Stimulated activated effector memory CD8-positive, alpha-beta T cell treated with anti-CD3 and anti-CD28 coated beads, Interleukin-12 subunit alpha, Interleukin-12 subunit beta, amount 100 ng/mL, for 72 hours (primary cell): ENCODE data around the gene NEK11.
"Not testable (repeated sequence)": the region's sequence is repeated elsewhere in the genome, so short reads cannot be mapped to it uniquely, and the experiment has no call there.

Experiments used
- ATAC-seq: fragments of 150-1000 bp; cut with Tn5 transposase; 2 replicates; pipeline ENCODE4 v1.10.0; 2021
- DNase-seq, 2 donors: peaks; one replicate each; pipeline ENCODE4 v3.0.0; 2021 to 2022; ENCODE audit warnings: low spot score in 2 of 2
- H3K27ac Mint-ChIP-seq: one replicate; pipeline ENCODE4 v1.8.0; 2022; ENCODE audit warnings: mild to moderate bottlenecking, mixed read lengths
- H3K36me3 Mint-ChIP-seq: one replicate; pipeline ENCODE4 v1.8.0; 2022; ENCODE audit warnings: mild to moderate bottlenecking, mixed read lengths
- H3K4me1 Mint-ChIP-seq: one replicate; pipeline ENCODE4 v1.8.0; 2022; ENCODE audit warnings: mixed read lengths
- H3K4me3 Mint-ChIP-seq: one replicate; pipeline ENCODE4 v1.8.0; 2022; ENCODE audit warnings: mild to moderate bottlenecking, mixed read lengths
- H3K9me3 Mint-ChIP-seq: one replicate; pipeline ENCODE4 v1.8.0; 2022; ENCODE audit warnings: mixed read lengths

The NEK11 gene

DNA sequence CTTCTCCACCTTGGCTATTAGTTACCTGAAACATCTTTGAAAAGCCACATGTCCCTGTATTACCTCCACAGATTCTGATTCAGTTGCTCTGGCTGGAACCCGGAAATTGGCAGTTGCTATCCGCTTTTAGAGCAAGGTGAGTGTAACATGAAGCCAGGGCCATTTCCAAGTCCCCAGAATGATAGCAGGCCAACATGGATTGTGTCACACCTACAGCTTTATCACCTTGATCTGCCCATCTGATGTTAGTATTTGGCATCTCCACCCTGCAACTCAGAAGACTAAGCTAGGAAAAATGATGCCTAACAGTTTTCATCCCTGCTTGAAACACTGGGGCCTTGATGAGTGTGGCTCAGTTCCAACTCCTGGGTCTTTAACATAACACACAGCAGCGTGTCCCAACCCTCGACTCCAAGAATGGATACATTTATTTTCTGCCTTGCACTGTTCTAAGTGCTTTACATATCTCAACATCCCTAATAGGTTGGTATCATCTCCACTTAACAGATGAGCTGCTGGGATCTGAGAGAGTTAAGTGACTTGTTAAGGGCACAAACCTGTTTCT lies 333.6 kb downstream of the NEK11 start:
- H3K4me3 Mint-ChIP-seq, result no peak overlapping the region
- ATAC-seq, result no peak
- no peaks in the 10 kb centered on the region for H3K9me3 Mint-ChIP-seq
- no peak for DNase-seq
- no peak overlapping the region for H3K27ac Mint-ChIP-seq
- H3K4me1 Mint-ChIP-seq, result peaks cover 15% of the 10 kb centered on the region
- H3K36me3 Mint-ChIP-seq, result peaks cover 4% of the 10 kb centered on the region

DNA sequence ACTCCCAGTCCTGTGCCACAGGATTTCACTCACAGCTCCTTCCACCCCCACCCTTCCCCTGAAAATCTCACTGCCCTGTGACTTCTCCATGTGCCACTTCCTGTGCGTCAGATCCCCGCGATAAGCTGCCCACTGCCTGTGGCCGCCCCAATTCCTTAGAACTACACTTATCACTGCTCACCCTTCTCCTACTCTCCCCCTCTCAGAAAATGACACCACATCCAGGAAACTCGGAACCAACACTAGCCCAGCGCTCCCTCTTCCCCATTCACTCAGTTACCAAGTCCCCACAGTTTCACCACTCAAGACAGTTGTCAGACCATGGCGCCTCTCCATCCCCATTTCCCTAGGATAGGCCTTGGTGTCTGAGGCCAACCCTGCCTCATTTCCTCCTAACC lies 334.4 kb downstream of the NEK11 start:
- peak; percentile 45 for ATAC-seq
- not testable (repeated sequence) for H3K27ac Mint-ChIP-seq, H3K9me3 Mint-ChIP-seq, DNase-seq, H3K36me3 Mint-ChIP-seq
- H3K4me3 Mint-ChIP-seq, result peak overlapping the region; percentile 66
- H3K4me1 Mint-ChIP-seq, result peaks cover 15% of the 10 kb centered on the region

DNA sequence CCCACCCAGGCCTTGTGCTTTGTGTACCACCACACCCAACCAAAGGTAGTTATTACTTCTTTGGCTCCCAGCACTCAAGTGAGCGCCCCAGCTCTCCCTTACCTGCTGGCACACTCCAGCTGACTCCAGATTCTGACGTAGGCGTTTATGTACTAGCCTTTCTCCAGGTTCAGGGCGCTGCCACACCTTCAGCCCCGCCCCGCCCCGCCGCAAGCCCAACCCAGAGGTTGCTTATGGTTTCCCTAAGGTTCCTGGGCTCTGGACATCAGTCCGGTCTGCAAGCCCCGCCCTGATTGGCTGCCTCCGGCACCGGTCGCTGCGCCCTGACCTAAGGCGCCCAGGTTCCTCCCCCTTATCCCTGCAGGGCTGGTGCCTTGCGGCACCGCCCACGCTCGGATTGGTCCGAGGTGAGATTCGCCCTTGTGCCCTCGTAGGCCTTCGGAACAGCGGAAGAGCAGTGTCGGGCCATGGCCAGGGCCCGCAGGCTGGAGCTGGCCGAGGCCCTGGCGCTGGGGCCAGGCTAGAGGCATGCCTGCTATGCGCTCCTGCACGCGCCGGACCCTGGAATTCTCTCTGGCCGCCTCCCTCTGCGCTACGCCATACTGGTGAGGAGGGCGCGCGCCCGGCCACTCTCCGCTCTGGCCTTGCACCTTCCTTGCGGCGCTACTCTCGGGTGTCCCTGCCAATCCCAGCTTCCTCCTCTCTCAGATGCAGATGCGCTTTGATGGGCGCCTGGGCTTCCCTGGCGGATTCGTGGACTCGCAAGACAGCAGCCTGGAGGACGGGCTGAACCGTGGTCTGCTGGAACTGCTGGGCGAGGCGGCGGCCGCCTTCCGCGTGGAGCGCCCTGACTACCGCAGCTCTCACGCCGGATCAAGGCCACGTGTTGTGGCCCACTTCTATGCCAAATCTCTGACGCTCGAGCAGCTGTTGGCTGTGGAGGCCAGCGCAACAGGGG lies 335.1 kb downstream of the NEK11 start:
- no peaks in the 10 kb centered on the region for H3K9me3 Mint-ChIP-seq
- peaks cover 15% of the 10 kb centered on the region for H3K4me1 Mint-ChIP-seq
- peak overlapping the region; percentile 66 for H3K4me3 Mint-ChIP-seq
- no peak for DNase-seq
- peak overlapping the region; percentile 37 for H3K27ac Mint-ChIP-seq
- ATAC-seq, result peak; percentile 72
- peaks cover 4% of the 10 kb centered on the region for H3K36me3 Mint-ChIP-seq

DNA sequence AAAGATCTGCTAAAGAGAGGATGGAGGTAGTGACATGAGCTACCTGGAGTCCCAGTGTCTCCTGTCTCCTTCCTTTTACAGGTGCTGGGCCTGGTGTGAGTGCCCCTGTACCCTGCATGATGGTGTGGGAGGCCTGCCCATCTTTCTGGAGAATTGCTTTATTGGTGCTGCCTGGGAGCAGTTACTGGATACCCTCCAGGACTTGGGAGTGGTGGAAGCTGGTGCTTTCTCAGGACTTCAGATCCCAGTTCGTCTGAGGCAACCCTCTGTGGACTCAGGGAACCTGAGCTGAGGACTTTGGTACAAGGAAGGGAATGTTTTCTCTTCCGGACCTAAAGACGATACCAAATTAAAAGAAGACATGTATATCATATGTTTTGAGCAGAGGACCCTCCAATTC lies 336.6 kb downstream of the NEK11 start:
- Mint-ChIP-seq H3K27ac (no peak overlapping the region), H3K4me1 (peaks cover 15% of the 10 kb centered on the region), H3K4me3 (no peak overlapping the region), H3K36me3 (peaks cover 4% of the 10 kb centered on the region), H3K9me3 (no peaks in the 10 kb centered on the region)
- ATAC-seq (no peak), DNase-seq (no peak)

DNA sequence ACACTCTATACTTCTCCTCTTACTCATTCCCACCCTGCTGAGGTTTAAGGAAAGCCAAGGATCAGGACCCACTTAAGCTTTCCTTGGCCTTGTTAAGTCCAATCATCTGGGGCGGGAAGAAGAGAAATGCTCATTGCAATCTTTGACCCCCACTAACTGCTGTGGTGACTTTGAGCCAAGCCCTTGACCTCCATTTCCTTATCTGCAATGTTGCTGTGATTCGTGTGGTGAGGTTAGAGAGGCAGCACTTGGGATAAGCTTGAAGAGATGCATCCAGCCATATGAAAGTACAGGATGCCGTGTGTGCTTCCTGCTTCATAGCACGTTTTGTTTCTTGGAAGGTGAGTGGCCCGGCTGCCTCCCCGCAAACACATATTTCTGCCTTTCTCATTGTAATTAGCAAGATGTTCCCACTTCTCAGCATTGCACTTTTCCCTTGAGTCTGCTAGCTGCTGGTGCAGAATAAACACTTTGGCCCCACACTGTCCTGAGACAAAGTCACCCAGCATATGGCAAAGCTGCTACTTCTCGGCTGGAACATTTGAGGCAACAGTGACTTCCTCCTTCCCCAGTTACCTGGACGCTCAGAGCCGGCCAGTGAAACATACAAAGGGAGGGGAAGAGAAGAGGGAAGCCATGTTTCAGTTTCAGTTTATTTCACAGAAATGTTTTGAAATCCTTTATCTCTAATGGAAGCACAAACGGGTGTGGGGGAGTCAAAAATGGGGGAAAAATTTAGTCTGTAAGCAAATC lies 344.4 kb downstream of the NEK11 start:
- DNase-seq, result no peak
- H3K9me3 Mint-ChIP-seq, result no peaks in the 10 kb centered on the region
- no peak for ATAC-seq
- no peak overlapping the region for H3K27ac Mint-ChIP-seq
- no peaks in the 10 kb centered on the region for H3K4me1 Mint-ChIP-seq
- no peaks in the 10 kb centered on the region for H3K36me3 Mint-ChIP-seq
- H3K4me3 Mint-ChIP-seq, result no peak overlapping the region

DNA sequence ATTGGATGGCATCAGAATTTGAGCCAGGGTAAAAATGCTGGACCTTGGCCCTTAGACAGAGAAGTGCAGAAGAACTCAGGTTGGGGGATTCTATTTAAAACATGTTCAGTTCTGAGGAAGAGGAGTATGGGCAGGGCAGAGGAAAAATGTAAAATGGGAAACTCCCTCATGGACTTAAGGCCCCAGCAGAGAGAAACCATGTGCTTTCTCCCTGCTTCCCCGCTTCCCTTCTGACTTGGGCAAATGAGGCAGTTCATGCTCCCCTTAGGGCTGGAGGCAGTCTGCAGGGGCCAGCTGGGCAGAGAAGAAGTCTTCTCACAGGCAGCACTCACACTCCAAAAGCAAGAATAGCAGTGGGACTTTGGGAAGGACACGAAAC lies 345.0 kb downstream of the NEK11 start:
- ATAC-seq, result no peak

DNA sequence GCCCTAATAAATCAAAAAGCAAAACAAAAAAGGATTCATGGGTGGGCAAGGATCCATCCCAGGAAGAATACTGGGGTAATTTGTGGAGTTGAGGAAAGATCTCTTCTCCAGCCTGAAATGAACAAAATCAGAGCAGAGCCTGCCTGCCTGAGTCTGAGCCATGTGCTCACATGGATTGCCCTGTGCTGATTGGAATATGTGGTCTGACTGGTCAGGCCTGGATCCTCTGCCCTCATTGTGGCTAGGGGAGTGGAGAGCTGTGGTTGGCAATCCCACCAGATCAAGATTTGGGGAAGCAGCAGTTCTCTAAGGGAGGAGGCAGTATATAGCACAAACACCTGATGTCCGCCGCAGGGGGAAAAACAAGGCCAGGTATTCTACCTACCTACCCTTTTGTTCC lies 348.1 kb downstream of the NEK11 start:
- H3K4me3 Mint-ChIP-seq, result no peak overlapping the region
- H3K36me3 Mint-ChIP-seq, result no peaks in the 10 kb centered on the region
- DNase-seq, result no peak
- no peaks in the 10 kb centered on the region for H3K9me3 Mint-ChIP-seq
- no peaks in the 10 kb centered on the region for H3K4me1 Mint-ChIP-seq
- no peak overlapping the region for H3K27ac Mint-ChIP-seq
- ATAC-seq, result no peak

More for the DNA sequence above, 345.0 kb downstream of the NEK11 start:
- DNase-seq, result no peak
- H3K4me3 Mint-ChIP-seq, result no peak overlapping the region
- no peak overlapping the region for H3K27ac Mint-ChIP-seq
- no peaks in the 10 kb centered on the region for H3K9me3 Mint-ChIP-seq
- H3K4me1 Mint-ChIP-seq, result no peaks in the 10 kb centered on the region
- H3K36me3 Mint-ChIP-seq, result no peaks in the 10 kb centered on the region

DNA sequence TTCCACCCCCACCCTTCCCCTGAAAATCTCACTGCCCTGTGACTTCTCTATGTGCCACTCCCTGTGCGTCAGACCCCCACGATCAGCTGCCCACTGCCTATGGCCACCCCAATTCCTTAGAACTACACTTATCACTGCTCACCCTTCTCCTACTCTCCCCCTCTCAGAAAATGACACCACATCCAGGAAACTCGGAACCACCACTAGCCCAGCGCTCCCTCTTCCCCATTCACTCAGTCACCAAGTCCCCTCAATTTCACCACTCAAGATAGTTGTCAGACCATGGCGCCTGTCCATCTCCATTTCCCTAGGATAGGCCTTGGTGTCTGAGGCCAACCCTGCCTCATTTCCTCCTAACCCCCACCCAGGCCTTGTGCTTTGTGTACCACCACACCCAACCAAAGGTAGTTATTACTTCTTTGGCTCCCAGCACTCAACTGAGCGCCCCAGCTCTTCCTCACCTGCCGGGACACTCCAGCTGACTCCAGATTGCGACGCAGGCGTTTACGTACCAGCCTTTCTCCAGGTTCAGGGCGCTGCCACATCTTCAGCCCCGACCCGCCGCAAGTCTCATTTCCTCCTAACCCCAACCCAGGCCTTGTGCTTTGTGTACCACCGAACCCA lies 354.3 kb downstream of the NEK11 start:
- peaks cover 18% of the 10 kb centered on the region for H3K36me3 Mint-ChIP-seq
- peak overlapping the region; percentile 91 for H3K4me3 Mint-ChIP-seq
- peak overlapping the region; percentile 94 for H3K27ac Mint-ChIP-seq
- H3K4me1 Mint-ChIP-seq, result peaks cover 35% of the 10 kb centered on the region
- not testable (repeated sequence) for ATAC-seq, H3K9me3 Mint-ChIP-seq, DNase-seq

DNA sequence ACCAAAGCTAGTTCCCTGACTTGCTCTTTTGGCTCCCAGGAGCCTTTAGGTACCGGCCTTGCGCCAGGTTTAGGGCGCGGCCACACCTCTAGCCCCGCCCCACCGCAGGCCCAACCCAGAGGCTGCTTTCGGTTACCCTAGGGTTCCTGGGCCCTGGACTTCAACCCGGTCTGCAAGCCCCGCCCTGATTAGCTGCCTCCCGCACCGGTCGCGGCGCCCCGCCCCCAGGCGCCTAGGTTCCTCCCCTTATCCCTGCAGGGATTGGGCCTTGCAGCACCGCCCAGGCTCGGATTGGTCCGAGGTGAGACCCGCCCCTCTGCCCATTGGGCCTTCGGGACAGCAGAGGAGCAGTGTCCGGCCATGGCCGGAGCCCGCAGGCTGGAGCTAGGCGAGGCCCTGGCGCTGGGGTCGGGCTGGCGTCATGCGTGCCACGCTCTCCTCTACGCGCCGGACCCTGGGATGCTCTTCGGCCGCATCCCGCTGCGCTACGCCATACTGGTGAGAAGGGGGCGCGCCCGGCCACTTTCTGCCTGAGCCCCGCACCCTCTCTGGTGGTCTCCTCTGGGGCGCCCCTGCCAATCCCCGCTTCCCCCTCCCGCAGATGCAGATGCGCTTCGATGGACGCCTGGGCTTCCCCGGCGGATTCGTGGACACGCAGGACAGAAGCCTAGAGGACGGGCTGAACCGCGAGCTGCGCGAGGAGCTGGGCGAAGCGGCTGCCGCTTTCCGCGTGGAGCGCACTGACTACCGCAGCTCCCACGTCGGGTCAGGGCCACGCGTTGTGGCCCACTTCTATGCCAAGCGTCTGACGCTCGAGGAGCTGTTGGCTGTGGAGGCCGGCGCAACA lies 355.0 kb downstream of the NEK11 start, which contains the start of gene NUDT16:
TSS of gene NUDT16 (plus strand) at position 330 of the 847 bp plus-strand sequence. CDS start at position 361, 31 bp downstream.
- DNase-seq (peak; percentile 90 to 97), ATAC-seq (peak; percentile 99)
- Mint-ChIP-seq H3K36me3 (peaks cover 18% of the 10 kb centered on the region), H3K4me3 (peak within 1 kb of the TSS; percentile 91), H3K4me1 (peaks cover 42% of the 10 kb centered on the region), H3K27ac (peak within 1 kb of the TSS; percentile 94), H3K9me3 (no peaks in the 10 kb centered on the region)

DNA sequence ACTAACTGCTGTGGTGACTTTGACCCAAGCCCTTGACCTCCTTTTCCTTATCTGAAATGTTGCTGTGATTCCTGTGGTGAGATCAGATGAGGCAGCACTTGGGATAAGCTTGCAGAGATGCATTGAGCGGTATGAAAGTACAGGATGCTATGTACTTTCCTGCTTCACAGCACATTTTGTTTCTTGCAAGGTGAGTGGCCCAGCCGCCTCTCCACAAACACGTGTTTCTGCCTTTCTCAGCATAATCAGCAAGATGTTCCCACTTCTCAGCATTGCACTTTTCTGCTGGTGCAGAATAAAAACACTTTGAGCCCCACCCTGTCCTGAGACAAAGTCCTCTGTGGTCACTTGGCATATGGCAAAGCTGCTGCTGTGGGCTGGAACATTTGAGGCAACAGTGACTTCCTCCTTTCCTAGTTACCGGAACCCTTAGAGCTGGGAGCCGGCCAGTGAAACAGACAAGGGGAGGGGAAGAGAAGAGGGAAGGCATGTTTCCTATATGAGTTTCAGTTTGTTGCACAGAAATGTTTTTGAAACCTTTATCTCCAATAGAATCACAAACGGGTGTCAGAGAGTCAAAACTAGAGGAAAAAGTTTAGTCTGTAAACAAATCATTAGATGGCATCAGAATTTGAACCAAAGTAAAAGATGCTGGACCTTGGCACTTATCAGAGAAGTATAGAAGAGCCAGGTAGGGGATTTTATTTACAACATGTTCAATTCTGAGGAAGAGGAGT lies 359.9 kb downstream of the NEK11 start:
- Mint-ChIP-seq H3K27ac (peak overlapping the region; percentile 67), H3K36me3 (peaks cover 9% of the 10 kb centered on the region), H3K4me3 (no peak overlapping the region), H3K9me3 (no peaks in the 10 kb centered on the region), H3K4me1 (peaks cover 36% of the 10 kb centered on the region)
- ATAC-seq (no peak), DNase-seq (no peak)

DNA sequence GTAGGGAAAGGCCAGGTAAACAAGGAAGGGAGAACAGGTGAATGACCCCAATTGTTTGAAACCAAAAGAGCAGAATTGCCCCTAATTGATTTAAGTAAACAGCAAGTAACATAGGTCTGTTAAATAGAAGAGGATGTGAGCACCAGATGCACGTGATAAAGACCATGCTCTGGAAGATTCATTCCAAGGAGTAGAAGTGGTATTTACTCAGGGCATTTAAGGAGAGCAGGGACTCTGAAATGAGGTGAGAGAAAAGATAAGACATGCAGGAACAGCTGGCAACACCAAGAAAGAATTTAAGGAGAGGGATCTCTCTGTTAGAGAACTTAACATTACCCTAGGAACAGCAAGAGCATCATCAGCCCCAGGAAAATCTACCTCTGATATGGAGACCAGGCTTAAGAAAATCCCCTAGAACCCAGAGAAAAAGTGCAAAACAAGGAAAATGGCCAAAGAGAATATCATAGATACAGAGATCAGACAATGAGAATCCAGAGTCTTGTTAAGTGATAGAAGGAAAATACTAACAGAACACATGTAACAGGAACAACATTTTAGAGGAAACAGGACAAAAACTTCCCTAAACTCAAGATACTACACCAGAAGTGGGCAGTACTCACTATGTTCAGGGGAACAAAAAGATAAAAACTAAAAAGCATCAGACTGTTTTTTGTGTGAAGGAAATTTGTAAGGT lies 361.3 kb downstream of the NEK11 start:
- H3K9me3 Mint-ChIP-seq, result no peaks in the 10 kb centered on the region
- DNase-seq (no peak), ATAC-seq (no peak)
- no peak overlapping the region for H3K4me3 Mint-ChIP-seq
- H3K4me1 Mint-ChIP-seq, result peaks cover 28% of the 10 kb centered on the region
- H3K36me3 Mint-ChIP-seq, result peaks cover 9% of the 10 kb centered on the region
- no peak overlapping the region for H3K27ac Mint-ChIP-seq

DNA sequence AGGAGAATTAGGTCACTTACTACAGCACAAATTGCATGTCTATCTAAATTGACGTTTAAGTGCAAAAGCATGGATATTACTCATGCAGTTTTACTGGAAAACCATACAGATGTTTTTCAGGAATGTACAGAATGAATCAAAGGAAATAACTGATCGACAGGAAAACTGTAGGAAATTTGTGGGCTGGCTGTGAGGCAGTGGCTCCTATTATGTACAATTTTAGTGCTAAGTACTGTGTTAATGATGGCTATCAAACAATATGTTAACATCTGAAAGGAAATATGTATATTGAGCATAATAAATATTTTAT lies 361.8 kb downstream of the NEK11 start:
- no peaks in the 10 kb centered on the region for H3K9me3 Mint-ChIP-seq
- H3K4me3 Mint-ChIP-seq, result no peak overlapping the region
- peaks cover 28% of the 10 kb centered on the region for H3K4me1 Mint-ChIP-seq
- ATAC-seq (no peak), DNase-seq (no peak)
- peaks cover 9% of the 10 kb centered on the region for H3K36me3 Mint-ChIP-seq
- no peak overlapping the region for H3K27ac Mint-ChIP-seq

DNA sequence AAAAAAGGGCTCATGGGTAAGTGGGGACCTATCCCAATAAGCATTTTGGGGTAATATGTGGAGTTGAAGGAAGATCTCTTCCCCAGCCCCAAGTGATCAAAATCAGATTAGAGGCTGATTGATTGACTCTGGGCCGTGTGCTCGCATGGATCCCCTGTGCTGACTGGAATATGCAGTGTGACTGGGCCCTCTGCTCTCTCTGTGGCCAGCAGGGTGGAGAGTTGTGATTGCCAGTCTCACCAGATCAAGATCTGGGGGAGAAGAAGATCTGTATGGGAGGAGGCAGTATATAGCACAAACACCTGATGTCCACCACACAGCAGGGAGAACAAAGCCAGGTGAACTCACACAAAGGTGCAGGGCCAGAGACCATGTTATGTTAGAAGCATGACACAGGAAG lies 363.7 kb downstream of the NEK11 start:
- no peaks in the 10 kb centered on the region for H3K9me3 Mint-ChIP-seq
- no peak for DNase-seq
- no peak overlapping the region for H3K4me3 Mint-ChIP-seq
- H3K4me1 Mint-ChIP-seq, result peaks cover 12% of the 10 kb centered on the region
- no peak for ATAC-seq
- H3K36me3 Mint-ChIP-seq, result no peaks in the 10 kb centered on the region
- no peak overlapping the region for H3K27ac Mint-ChIP-seq
